ENCODE measurements around the gene NENF.

DNA sequence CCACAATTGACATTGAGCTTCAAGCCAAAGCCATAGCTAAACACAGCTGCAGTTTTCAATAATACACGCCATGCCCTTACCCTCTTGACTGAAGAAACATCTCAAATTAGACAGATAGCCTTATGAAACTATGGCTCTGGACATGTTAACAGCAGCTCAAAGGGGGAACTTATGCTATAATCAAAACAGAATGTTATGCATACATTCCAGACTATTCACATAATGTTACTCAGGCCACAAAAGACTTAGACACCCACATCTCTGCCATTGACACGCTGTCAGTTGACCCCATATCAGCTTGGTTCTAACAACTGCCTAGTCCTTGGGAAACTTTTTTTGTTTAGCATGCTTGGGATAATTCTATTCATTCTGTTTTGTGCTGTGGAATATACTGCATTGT, 2.3 kb upstream of the NENF start:
- TF ChIP-seq REST (IDR thresholded peaks at IDR 0.05; ENCODE audit: insufficient read depth in 1 of 2, low read depth in 2 of 2, low read length in 1 of 2) (no peak), POLR2AphosphoS5 (IDR thresholded peaks at IDR 0.05; ENCODE audit: low read depth, low read length) (no peak), SIN3A (IDR thresholded peaks at IDR 0.05; ENCODE audit: borderline replicate concordance, insufficient read depth, low read depth, low read length) (no peak), TCF7L2 (IDR thresholded peaks at IDR 0.05; ENCODE audit: low read depth, low read length) (no peak)
- TF ChIP-seq, protein P1, sequence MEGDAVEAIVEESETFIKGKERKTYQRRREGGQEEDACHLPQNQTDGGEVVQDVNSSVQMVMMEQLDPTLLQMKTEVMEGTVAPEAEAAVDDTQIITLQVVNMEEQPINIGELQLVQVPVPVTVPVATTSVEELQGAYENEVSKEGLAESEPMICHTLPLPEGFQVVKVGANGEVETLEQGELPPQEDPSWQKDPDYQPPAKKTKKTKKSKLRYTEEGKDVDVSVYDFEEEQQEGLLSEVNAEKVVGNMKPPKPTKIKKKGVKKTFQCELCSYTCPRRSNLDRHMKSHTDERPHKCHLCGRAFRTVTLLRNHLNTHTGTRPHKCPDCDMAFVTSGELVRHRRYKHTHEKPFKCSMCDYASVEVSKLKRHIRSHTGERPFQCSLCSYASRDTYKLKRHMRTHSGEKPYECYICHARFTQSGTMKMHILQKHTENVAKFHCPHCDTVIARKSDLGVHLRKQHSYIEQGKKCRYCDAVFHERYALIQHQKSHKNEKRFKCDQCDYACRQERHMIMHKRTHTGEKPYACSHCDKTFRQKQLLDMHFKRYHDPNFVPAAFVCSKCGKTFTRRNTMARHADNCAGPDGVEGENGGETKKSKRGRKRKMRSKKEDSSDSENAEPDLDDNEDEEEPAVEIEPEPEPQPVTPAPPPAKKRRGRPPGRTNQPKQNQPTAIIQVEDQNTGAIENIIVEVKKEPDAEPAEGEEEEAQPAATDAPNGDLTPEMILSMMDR (IDR thresholded peaks at IDR 0.05), result no peak
